Omental fat pad (tissue), 4 donors: Measurements from ENCODE around the gene TTC32. TPM values are rescaled to one million over a fixed set of nuclear protein-coding genes. Genes with fewer than 3 reads are reported as not detected.

ENCODE experiments used
- ATAC-seq: fragments of 150-250 bp; one replicate; pipeline ENCODE4 v1.9.1; 2016; ENCODE audit warnings: mild to moderate bottlenecking, moderate library complexity; ENCODE audit not compliant: low FRiP score
- DNase-seq: peaks from one replicate; pipeline ENCODE4 v3.0.0-alpha.2; 2019; ENCODE audit warnings: low spot score
- CTCF ChIP-seq, 3 donors: fragments of 450-650 bp; IDR thresholded peaks; one replicate each; pipeline ENCODE4 v1.5.1; 2016 to 2017; ENCODE audit warnings: antibody characterized with exemption in 3 of 3, mild to moderate bottlenecking in 3 of 3, moderate library complexity in 2 of 3
- total RNA-seq, 4 donors: library from RNA; depleted of rRNA; stranded (reverse); fragments of >200 nt; gene quantifications; one replicate each; pipeline ENCODE4 v1.1.0, GENCODE V29; 2016

Gene TTC32
- total RNA-seq, 4 donors from 2014 or later: 6.0 to 18.1 (median 7.5) TPM

GRCh38 chr2:19857806-19858205 is 44.0 kb downstream of the TTC32 start:
- ATAC-seq (no peak), DNase-seq (no peak)
- TF ChIP-seq CTCF (IDR thresholded peaks at IDR 0.05): no peak

DNA sequence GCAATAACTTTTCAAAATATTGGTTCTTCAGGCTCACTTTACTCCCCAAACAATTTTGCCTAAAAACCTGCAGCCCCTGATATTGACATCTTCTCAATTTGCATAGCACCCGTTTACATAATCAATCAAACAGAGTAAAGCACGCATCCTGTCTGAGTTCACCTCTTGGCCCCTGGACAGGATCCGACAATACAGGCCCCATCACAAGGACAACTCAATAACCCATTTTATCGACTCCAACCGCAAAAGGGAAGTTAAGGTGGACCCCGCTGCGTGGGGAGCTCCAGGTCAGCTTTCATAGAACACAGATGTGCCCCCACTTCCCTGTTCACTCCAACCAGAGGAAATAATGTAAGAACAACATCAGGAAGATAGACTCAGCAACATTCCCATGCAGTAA is 44.7 kb downstream of the TTC32 start:
- no peak for DNase-seq
- no peak for TF ChIP-seq CTCF (IDR thresholded peaks at IDR 0.05)
- ATAC-seq: no peak

GRCh38 chr2:19855542-19856431 is 46.0 kb downstream of the TTC32 start:
- DNase-seq (no peak), ATAC-seq (no peak)
- TF ChIP-seq CTCF (IDR thresholded peaks at IDR 0.05): no peak

DNA sequence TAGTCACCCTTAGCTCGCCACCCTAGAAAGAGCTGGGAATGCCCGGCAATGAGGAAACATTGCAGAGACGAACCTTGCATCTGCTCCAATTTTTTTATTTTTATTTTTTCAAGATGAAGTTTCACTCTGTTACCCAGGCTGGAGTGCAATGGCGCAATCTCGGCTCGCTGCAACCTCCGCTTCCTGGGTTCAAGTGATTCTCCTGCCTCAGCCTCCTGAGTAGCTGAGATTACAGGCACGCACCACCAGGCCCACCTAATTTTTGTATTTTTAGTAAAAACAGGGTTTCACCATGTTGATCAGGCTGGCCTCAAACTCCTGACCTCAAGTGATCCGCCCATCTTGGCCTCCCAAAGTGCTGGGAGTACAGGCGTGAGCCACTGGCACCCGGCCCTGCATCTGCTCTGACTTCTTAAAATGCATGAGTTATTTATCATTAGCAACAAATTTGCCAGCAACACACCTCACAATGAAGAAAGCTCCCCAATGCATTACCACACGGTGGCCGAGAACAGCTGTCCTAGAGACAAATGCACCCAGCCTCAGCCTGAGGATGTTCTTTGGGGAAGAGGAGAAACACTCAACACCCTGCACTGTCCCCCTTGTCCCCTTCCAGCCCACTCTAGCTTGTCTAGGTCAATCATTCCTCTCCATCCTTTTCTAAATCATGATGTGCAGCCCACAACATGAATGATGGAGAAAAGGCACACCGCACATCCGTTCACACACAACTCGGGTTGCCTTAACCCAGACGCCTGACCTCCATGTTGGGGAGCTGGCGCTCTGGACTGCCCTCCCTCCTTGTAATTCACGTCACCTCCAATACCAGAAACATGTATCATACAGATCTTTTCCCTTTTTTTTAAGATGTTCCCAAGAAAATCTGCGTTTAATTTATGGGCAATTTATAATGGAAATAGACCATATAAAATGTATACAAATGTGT is 46.9 kb downstream of the TTC32 start:
- ATAC-seq (no peak), DNase-seq (no peak)
- no peak for TF ChIP-seq CTCF (IDR thresholded peaks at IDR 0.05)

GRCh38 chr2:19851116-19851695 is 50.6 kb downstream of the TTC32 start:
- TF ChIP-seq CTCF (IDR thresholded peaks at IDR 0.05): no peak
- no peak for DNase-seq
- ATAC-seq: no peak

GRCh38 chr2:19850056-19851050 is 51.4 kb downstream of the TTC32 start:
- ATAC-seq: no peak
- no peak for TF ChIP-seq CTCF (IDR thresholded peaks at IDR 0.05)
- no peak for DNase-seq
